Activated CD8-positive, alpha-beta T cell treated with anti-CD3 and anti-CD28 coated beads for 36 hours (primary cell): ENCODE results near the gene ZFAND5. TPM values are rescaled to one million over a fixed set of nuclear protein-coding genes. Genes with fewer than 3 reads are reported as not detected.

Experiments used
- ATAC-seq: fragments of 200-7000 bp; cut with Tn5 transposase; one replicate; pipeline ENCODE4 v1.10.0; 2021; ENCODE audit warnings: mild to moderate bottlenecking, moderate library complexity
- CTCF ChIA-PET: fragments of 350-600 bp; sonication (Branson Sonifier 250); formaldehyde crosslinking; loops from one replicate; lab custom pipeline; 2021; ENCODE audit warnings: antibody characterized with exemption; lab: Charles Lee
- POLR2A ChIA-PET: fragments of 350-600 bp; sonication (Branson Sonifier 250); formaldehyde crosslinking; loops from one replicate; lab custom pipeline; 2021; ENCODE audit warnings: antibody characterized with exemption; lab: Charles Lee
- DNase-seq: peaks from one replicate; pipeline ENCODE4 v3.0.0-alpha.2; 2020
- H3K27ac Mint-ChIP-seq: one replicate; pipeline ENCODE4 v1.8.0; 2021; ENCODE audit warnings: mild to moderate bottlenecking, mixed read lengths
- H3K27me3 Mint-ChIP-seq: one replicate; pipeline ENCODE4 v1.8.0; 2021; ENCODE audit warnings: mixed read lengths
- H3K36me3 Mint-ChIP-seq: one replicate; pipeline ENCODE4 v1.8.0; 2021; ENCODE audit warnings: low read depth, mixed read lengths
- H3K4me1 Mint-ChIP-seq: one replicate; pipeline ENCODE4 v1.8.0; 2021; ENCODE audit warnings: low read depth, mixed read lengths
- H3K4me3 Mint-ChIP-seq: one replicate; pipeline ENCODE4 v1.8.0; 2021; ENCODE audit warnings: mild to moderate bottlenecking, moderate library complexity, mixed read lengths
- H3K9me3 Mint-ChIP-seq: one replicate; pipeline ENCODE4 v1.8.0; 2021; ENCODE audit warnings: mixed read lengths
- CTCF ChIP-seq: fragments of 200-600 bp; IDR thresholded peaks from one replicate; pipeline ENCODE4 v1.8.0; 2022; ENCODE audit warnings: antibody characterized with exemption, mild to moderate bottlenecking
- intact Hi-C: fragments of 100-400 bp; cut with micrococcal nuclease; formaldehyde crosslinking; loops from one replicate; pipeline ENCODE4 v1.10.0; 2022
- total RNA-seq, 2 experiments: library from RNA; stranded (reverse); gene quantifications; one replicate each; pipeline ENCODE4 v1.2.3, GENCODE V29; 2021

The ZFAND5 gene
- total RNA-seq, 2 experiments from 2014 or later: 79.4 to 88.9 TPM

DNA sequence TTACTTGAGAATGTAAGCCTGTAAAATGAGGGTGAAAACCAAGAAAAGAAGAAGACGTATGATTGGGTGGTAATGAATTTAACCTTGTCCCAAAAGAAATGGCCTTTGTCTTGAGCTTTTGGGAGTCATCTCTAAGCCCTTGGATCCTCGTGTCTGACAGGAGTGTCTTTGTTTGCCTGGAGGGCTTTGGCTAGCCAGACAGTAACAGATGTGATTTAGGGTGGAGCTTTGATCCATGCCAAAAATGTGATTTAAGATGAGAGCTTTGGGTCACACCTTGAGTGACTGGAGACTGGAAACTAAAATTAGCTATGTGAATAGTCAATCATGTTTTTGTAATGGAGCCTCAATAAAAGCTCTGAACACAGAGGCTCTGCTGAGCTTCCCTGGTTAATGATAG lies 25.9 kb upstream of the ZFAND5 start:
- Mint-ChIP-seq H3K4me1 (peaks cover 8% of the 10 kb centered on the region), H3K27ac (no peak overlapping the region), H3K9me3 (peaks cover 2% of the 10 kb centered on the region), H3K4me3 (no peak overlapping the region), H3K36me3 (no peaks in the 10 kb centered on the region), H3K27me3 (peaks cover 1% of the 10 kb centered on the region)
- TF ChIP-seq CTCF: no peak
- POLR2A ChIA-PET: no interaction called here
- ATAC-seq (no peak), DNase-seq (no peak)
- CTCF ChIA-PET: interaction anchor here (1.3 kb wide), 2 partner anchors 13 to 206 kb away, joined by 3 to 4 read pairs; no protein-coding TSS in a partner anchor
- intact Hi-C loops: no loop called here

DNA sequence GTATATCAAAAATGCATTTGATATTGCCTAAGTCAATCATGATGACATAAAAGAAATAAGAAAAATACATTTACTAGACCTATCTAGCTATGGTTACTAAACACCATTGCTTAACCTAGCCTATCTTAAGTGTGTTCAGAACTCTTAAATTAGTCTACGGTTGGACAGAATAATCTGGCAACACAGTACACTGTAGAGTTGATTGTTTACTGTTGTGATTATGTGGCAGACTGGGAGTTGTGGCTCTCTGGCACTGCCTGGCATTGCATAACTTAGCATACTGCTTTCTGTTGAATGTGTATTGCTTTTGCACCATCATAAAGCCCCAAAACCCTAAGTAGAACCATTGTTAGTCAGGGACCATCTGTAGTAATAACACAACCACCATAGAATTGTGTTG lies 21.2 kb upstream of the ZFAND5 start:
- Mint-ChIP-seq H3K9me3 (peaks cover 2% of the 10 kb centered on the region), H3K27me3 (no peaks in the 10 kb centered on the region), H3K4me3 (no peak overlapping the region), H3K4me1 (peaks cover 8% of the 10 kb centered on the region), H3K36me3 (no peaks in the 10 kb centered on the region), H3K27ac (no peak overlapping the region)
- no peak for DNase-seq
- TF ChIP-seq CTCF: no peak
- ATAC-seq: no peak
- intact Hi-C loops: no loop called here
- POLR2A ChIA-PET: no interaction called here
- CTCF ChIA-PET: no interaction called here

- ATAC-seq: no peak
- no peak for DNase-seq
- no peak overlapping the region for H3K4me3 Mint-ChIP-seq
- H3K27me3 Mint-ChIP-seq: no peaks in the 10 kb centered on the region
- H3K27ac Mint-ChIP-seq: no peak overlapping the region
- no peaks in the 10 kb centered on the region for H3K36me3 Mint-ChIP-seq
- intact Hi-C loops: no loop called here
- CTCF ChIA-PET: interaction anchor here (1.3 kb wide), 1 partner anchor 104 kb away, joined by 3 read pairs; no protein-coding TSS in a partner anchor
- no peak for TF ChIP-seq CTCF
- POLR2A ChIA-PET: interaction anchor here (1.2 kb wide), 1 partner anchor 19 kb away, joined by 7 read pairs; the partner anchor contains the start of gene ZFAND5
- peaks cover 8% of the 10 kb centered on the region for H3K4me1 Mint-ChIP-seq
- peaks cover 2% of the 10 kb centered on the region for H3K9me3 Mint-ChIP-seq
These were observed 19.9 kb upstream of the ZFAND5 start for GRCh38 chr9:72384710-72385485.

GRCh38 chr9:72383978-72384709 lies 19.1 kb upstream of the ZFAND5 start:
- CTCF ChIA-PET: interaction anchor here (0.9 to 1.3 kb wide), 3 partner anchors 8 to 103 kb away, joined by 3 to 4 read pairs (median 3); no protein-coding TSS in a partner anchor
- no peaks in the 10 kb centered on the region for H3K9me3 Mint-ChIP-seq
- TF ChIP-seq CTCF: no peak

More at GRCh38 chr9:72383978-72384709, 19.1 kb upstream of the ZFAND5 start:
- no peak for DNase-seq
- Mint-ChIP-seq H3K27ac (no peak overlapping the region), H3K4me3 (no peak overlapping the region), H3K27me3 (no peaks in the 10 kb centered on the region), H3K4me1 (peaks cover 6% of the 10 kb centered on the region), H3K36me3 (no peaks in the 10 kb centered on the region)
- ATAC-seq: no peak
- POLR2A ChIA-PET: interaction anchor here (1.2 kb wide), 1 partner anchor 18 kb away, joined by 7 read pairs; the partner anchor contains the start of gene ZFAND5
- intact Hi-C loops: no loop called here
